Endothelial cell of umbilical vein (primary cell): Measurements from ENCODE around the gene PFKP. TPM values are rescaled to one million over a fixed set of nuclear protein-coding genes. Genes with fewer than 3 reads are reported as not detected.

Experiments
- BruUV-seq: library from RNA; stranded (reverse); fragments of 400-500 nt; replicated peaks from 2 replicates; lab custom pipeline; 2021; lab: Mats Ljungman, UMichigan
- CTCF ChIA-PET: fragments of 300-600, 350-600 bp; sonication (Branson Sonifier 250); formaldehyde crosslinking; loops from one replicate; lab custom pipeline; 2021; ENCODE audit warnings: antibody characterized with exemption, inconsistent platforms; lab: Charles Lee
- POLR2A ChIA-PET: fragments of 300-600, 350-600 bp; sonication (Branson Sonifier 250); formaldehyde crosslinking; loops from one replicate; lab custom pipeline; 2021; ENCODE audit warnings: antibody characterized with exemption, inconsistent platforms; lab: Charles Lee
- DNase-seq: peaks from one replicate; pipeline ENCODE4 v3.0.0-alpha.2; 2011; ENCODE audit warnings: low read depth, low spot score
- FAIRE-seq: peaks from 2 replicates; lab custom pipeline; 2011; peaks lifted over from hg19 to GRCh38; lab: Jason Lieb, UNC
- H2AFZ ChIP-seq: 2 replicates; pipeline ENCODE4 v1.6.0; 2012; ENCODE audit warnings: low read depth, low read length, control low read depth, inconsistent platforms
- H3K27ac ChIP-seq: 2 replicates; pipeline ENCODE4 v1.5.1; 2011; ENCODE audit warnings: low read depth, mild to moderate bottlenecking, control low read depth, low read length, moderate library complexity; ENCODE audit not compliant: insufficient read depth
- H3K27me3 ChIP-seq, 2 experiments: 2 replicates each; pipeline versions ENCODE4 v1.6.0 to v1.6.1; 2011; ENCODE audit warnings: low read length in 2 of 2, mixed read lengths in 1 of 2; ENCODE audit not compliant: control insufficient read depth in 2 of 2, insufficient read depth in 2 of 2
- H3K36me3 ChIP-seq, 2 experiments: 2 replicates in 1 of 2; 3 replicates in 1 of 2; pipeline ENCODE4 v1.5.1; 2011; ENCODE audit warnings: low read length in 2 of 2, mild to moderate bottlenecking in 1 of 2, moderate library complexity in 1 of 2; ENCODE audit not compliant: control insufficient read depth in 2 of 2, insufficient read depth in 2 of 2; ENCODE audit errors: extremely low read depth in 1 of 2
- H3K4me1 ChIP-seq: 3 replicates; pipeline ENCODE4 v1.5.1; 2011; ENCODE audit warnings: mild to moderate bottlenecking, low read length; ENCODE audit not compliant: control insufficient read depth, insufficient read depth; ENCODE audit errors: extremely low read depth
- H3K4me2 ChIP-seq: 2 replicates; pipeline ENCODE4 v1.6.1; 2011; ENCODE audit warnings: low read length, control low read depth, mixed read lengths; ENCODE audit not compliant: insufficient read depth
- H3K4me3 ChIP-seq, 3 experiments: fragments of 200-600 bp in 1 of 3; sonication (generic), shearing (Covaris generic) in 1 of 3; replicated peaks in 1 of 3; 2 replicates each; pipeline ENCODE4 v1.5.1; 2011 to 2016; ENCODE audit warnings: control low read depth in 3 of 3, low read length in 3 of 3, mild to moderate bottlenecking in 2 of 3, inconsistent platforms in 1 of 3, low read depth in 1 of 3, moderate library complexity in 1 of 3; ENCODE audit not compliant: insufficient read depth in 1 of 3
- H3K79me2 ChIP-seq: 2 replicates; pipeline ENCODE4 v1.6.0; 2012; ENCODE audit warnings: low read length, inconsistent platforms; ENCODE audit not compliant: control insufficient read depth, insufficient read depth
- H3K9ac ChIP-seq: replicated peaks from 2 replicates; pipeline ENCODE3; 2011; ENCODE audit warnings: low read length, control low read depth; ENCODE audit not compliant: insufficient read depth; ENCODE audit errors: extremely low read depth
- H3K9me1 ChIP-seq: replicated peaks from 3 replicates; pipeline ENCODE4 v1.6.0; 2011; ENCODE audit warnings: mild to moderate bottlenecking, low read length; ENCODE audit not compliant: control insufficient read depth, insufficient read depth; ENCODE audit errors: extremely low read depth
- H3K9me3 ChIP-seq: replicated peaks from 2 replicates; pipeline ENCODE4 v1.5.1; 2012; ENCODE audit warnings: low read length, inconsistent platforms; ENCODE audit not compliant: control insufficient read depth, insufficient read depth
- H4K20me1 ChIP-seq: replicated peaks from 2 replicates; pipeline ENCODE3; 2011; ENCODE audit warnings: mild to moderate bottlenecking, low read length; ENCODE audit not compliant: control insufficient read depth, insufficient read depth; ENCODE audit errors: extremely low read depth
- EZH2 ChIP-seq: IDR thresholded peaks from 2 replicates; pipeline ENCODE4 v1.6.1; 2012; ENCODE audit warnings: borderline replicate concordance, low read depth, mild to moderate bottlenecking, moderate library complexity, low read length, inconsistent platforms; ENCODE audit not compliant: severe bottlenecking
- FOS ChIP-seq: IDR thresholded peaks from 2 replicates; pipeline ENCODE4 v1.6.1; 2011; ENCODE audit warnings: mild to moderate bottlenecking, low read length, moderate library complexity, borderline replicate concordance; ENCODE audit not compliant: insufficient read depth
- GATA2 ChIP-seq: IDR thresholded peaks from 2 replicates; pipeline ENCODE4 v1.7.0; 2011; ENCODE audit warnings: low read depth, mild to moderate bottlenecking, moderate library complexity, mixed read lengths, low read length; ENCODE audit not compliant: insufficient read length, insufficient read depth
- JUN ChIP-seq: IDR thresholded peaks from 2 replicates; pipeline ENCODE4 v1.6.1; 2011; ENCODE audit warnings: borderline replicate concordance, low read depth; ENCODE audit not compliant: insufficient read length, insufficient read depth
- MYC ChIP-seq: IDR thresholded peaks from one replicate; pipeline ENCODE4 v1.6.1; 2011; ENCODE audit warnings: mild to moderate bottlenecking, low read depth, low read length
- POLR2A ChIP-seq: IDR thresholded peaks from 2 replicates; pipeline ENCODE4 v1.6.1; 2012; ENCODE audit warnings: low read depth, mild to moderate bottlenecking, control low read depth, low read length
- POLR2AphosphoS5 ChIP-seq: IDR thresholded peaks from 2 replicates; pipeline ENCODE4 v1.6.1; 2012; ENCODE audit warnings: low read depth, mild to moderate bottlenecking, control low read depth, low read length, moderate library complexity; ENCODE audit not compliant: insufficient read depth
- dilution Hi-C: fragments of 300-500 bp; cut with MboI; formaldehyde crosslinking; loops from one replicate; pipeline ENCODE4 v1.15.0; 2019; ENCODE audit warnings: low sequenced_read_pairs; ENCODE audit not compliant: extremely low pct_ligation_motif_present
- intact Hi-C: fragments of 100-400 bp; cut with micrococcal nuclease; formaldehyde crosslinking; loops from one replicate; pipeline ENCODE4 v1.10.0; 2022
- polyA plus RNA-seq, 4 experiments: library from polyadenylated mRNA; depleted of rRNA in 3 of 4; stranded (reverse) in 3 of 4; unstranded in 1 of 4; fragments of >200 nt; gene quantifications; 2 replicates each; pipeline versions ENCODE4 v1.2.1 to v1.2.3, GENCODE V29; 2011 to 2012; ENCODE audit warnings: missing spikeins in 1 of 4
- total RNA-seq: library from RNA; stranded (reverse); gene quantifications from 2 replicates; pipeline ENCODE4 v1.2.3, GENCODE V29; 2021
- TF ChIP-seq, protein P1 (sequence below), 2 donors: IDR thresholded peaks; 1 replicate in 1 of 2; 2 replicates in 1 of 2; pipeline ENCODE4 v1.5.1; 2011; ENCODE audit warnings: low read length in 2 of 2, mild to moderate bottlenecking in 2 of 2, moderate library complexity in 2 of 2, control low read depth in 1 of 2, inconsistent platforms in 1 of 2, low read depth in 1 of 2; ENCODE audit not compliant: insufficient read depth in 1 of 2; ENCODE audit errors: extremely low read depth in 1 of 2
- TF ChIP-seq, protein P2 (sequence below): IDR thresholded peaks from 2 replicates; pipeline ENCODE4 v1.6.1; 2011; ENCODE audit not compliant: insufficient read depth, insufficient read length

Gene PFKP
- total and polyA plus RNA-seq, 2 donors (not counting 3 experiments of a cell fraction or from before 2014, with no cell fraction given) = 185 to 359 TPM

DNA sequence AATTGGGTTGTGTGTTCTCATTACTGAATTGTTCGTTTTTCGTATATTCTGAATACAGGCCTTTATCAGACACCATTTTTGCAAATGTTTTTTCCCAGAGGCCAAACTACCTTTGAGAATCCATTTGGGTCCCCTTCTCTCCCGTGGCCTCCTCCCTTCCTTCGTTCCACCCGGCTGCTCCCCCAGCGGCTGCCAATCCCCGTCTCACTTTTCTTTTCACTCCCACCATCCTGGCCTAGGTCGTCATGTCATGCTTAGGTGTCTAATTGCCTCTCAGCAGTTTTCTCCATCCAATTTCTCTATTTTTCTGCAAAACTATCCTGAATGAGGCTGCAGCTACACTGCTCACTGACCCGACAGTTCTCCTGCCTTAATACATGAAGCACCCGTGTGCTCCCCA lies 87.3 kb downstream of the PFKP start:
- no peak overlapping the region for H3K4me2 ChIP-seq
- H3K9me3 ChIP-seq = no peaks in the 10 kb centered on the region
- CTCF ChIA-PET = no interaction called here
- dilution Hi-C loops (no loop called here), intact Hi-C loops (no loop called here)
- TF ChIP-seq, protein P1, sequence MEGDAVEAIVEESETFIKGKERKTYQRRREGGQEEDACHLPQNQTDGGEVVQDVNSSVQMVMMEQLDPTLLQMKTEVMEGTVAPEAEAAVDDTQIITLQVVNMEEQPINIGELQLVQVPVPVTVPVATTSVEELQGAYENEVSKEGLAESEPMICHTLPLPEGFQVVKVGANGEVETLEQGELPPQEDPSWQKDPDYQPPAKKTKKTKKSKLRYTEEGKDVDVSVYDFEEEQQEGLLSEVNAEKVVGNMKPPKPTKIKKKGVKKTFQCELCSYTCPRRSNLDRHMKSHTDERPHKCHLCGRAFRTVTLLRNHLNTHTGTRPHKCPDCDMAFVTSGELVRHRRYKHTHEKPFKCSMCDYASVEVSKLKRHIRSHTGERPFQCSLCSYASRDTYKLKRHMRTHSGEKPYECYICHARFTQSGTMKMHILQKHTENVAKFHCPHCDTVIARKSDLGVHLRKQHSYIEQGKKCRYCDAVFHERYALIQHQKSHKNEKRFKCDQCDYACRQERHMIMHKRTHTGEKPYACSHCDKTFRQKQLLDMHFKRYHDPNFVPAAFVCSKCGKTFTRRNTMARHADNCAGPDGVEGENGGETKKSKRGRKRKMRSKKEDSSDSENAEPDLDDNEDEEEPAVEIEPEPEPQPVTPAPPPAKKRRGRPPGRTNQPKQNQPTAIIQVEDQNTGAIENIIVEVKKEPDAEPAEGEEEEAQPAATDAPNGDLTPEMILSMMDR (IDR thresholded peaks at IDR 0.05; ENCODE audit: extremely low read depth in 1 of 2, insufficient read depth in 1 of 2, low read depth in 1 of 2, low read length in 2 of 2) = no peak
- TF ChIP-seq JUN = no peak
- no peak for TF ChIP-seq GATA2
- TF ChIP-seq MYC = no peak
- TF ChIP-seq, protein P2, sequence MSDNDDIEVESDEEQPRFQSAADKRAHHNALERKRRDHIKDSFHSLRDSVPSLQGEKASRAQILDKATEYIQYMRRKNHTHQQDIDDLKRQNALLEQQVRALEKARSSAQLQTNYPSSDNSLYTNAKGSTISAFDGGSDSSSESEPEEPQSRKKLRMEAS = no peak
- no peak for TF ChIP-seq POLR2A
- TF ChIP-seq FOS = no peak
- TF ChIP-seq POLR2AphosphoS5 = no peak
- no peak for TF ChIP-seq EZH2
- H2AFZ ChIP-seq = no peak overlapping the region
- no peaks in the 10 kb centered on the region for H4K20me1 ChIP-seq
- no peak overlapping the region for H3K27ac ChIP-seq
- peaks cover 35 to 47% of the 10 kb centered on the region in 2 experiments for H3K36me3 ChIP-seq
- no peak overlapping the region for H3K4me3 ChIP-seq
- POLR2A ChIA-PET = no interaction called here
- no TSS peak for BruUV-seq
- no peak for DNase-seq
- H3K79me2 ChIP-seq = peaks cover 2% of the 10 kb centered on the region
- H3K27me3 ChIP-seq = no peaks in the 10 kb centered on the region
- H3K4me1 ChIP-seq = no peaks in the 10 kb centered on the region
- no peaks in the 10 kb centered on the region for H3K9me1 ChIP-seq
- no peak for FAIRE-seq
- H3K9ac ChIP-seq = no peak overlapping the region
